GM23338 (cell line): ENCODE measurements around the gene GIMAP2. TPM values are rescaled to one million over a fixed set of nuclear protein-coding genes. Genes with fewer than 3 reads are reported as not detected.

ENCODE experiments used
- ATAC-seq: fragments of 200-7000 bp; cut with Tn5 transposase; 3 replicates; pipeline ENCODE4 v1.9.1; 2020
- DNase-seq: peaks from one replicate; pipeline ENCODE4 v3.0.0-alpha.2; 2015; ENCODE audit warnings: low spot score
- H2AFZ ChIP-seq: fragments of 200-600 bp; sonication (generic); 2 replicates; pipeline ENCODE4 v1.8.0; 2016; ENCODE audit warnings: antibody characterized with exemption, mild to moderate bottlenecking, moderate library complexity
- H3F3A ChIP-seq: fragments of 200-600 bp; sonication (generic); replicated peaks from 2 replicates; pipeline ENCODE4 v1.8.0; 2017; ENCODE audit warnings: antibody characterized with exemption, mixed run types, low read depth
- H3K27ac ChIP-seq: fragments of 200-600 bp; sonication (generic); 2 replicates; pipeline ENCODE4 v1.6.1; 2016; ENCODE audit warnings: low read depth
- H3K27me3 ChIP-seq: fragments of 200-600 bp; sonication (generic); 2 replicates; pipeline ENCODE4 v1.8.0; 2016; ENCODE audit warnings: mild to moderate bottlenecking, mixed run types, moderate library complexity; ENCODE audit not compliant: insufficient read depth
- H3K36me3 ChIP-seq: fragments of 200-600 bp; sonication (generic); 2 replicates; pipeline ENCODE4 v1.8.0; 2016; ENCODE audit warnings: mild to moderate bottlenecking; ENCODE audit not compliant: insufficient read depth
- H3K4me1 ChIP-seq: fragments of 200-600 bp; sonication (generic); 2 replicates; pipeline ENCODE4 v1.8.0; 2016; ENCODE audit warnings: mild to moderate bottlenecking, moderate library complexity; ENCODE audit not compliant: insufficient read depth
- H3K4me2 ChIP-seq: fragments of 200-600 bp; sonication (generic); 2 replicates; pipeline ENCODE4 v1.7.1; 2017; ENCODE audit warnings: mixed run types
- H3K4me3 ChIP-seq: fragments of 200-600 bp; sonication (generic); 2 replicates; pipeline ENCODE4 v1.6.1; 2016; ENCODE audit warnings: mixed run types
- H3K79me2 ChIP-seq: fragments of 200-600 bp; sonication (generic); replicated peaks from 2 replicates; pipeline ENCODE4 v1.8.0; 2017; ENCODE audit warnings: mild to moderate bottlenecking; ENCODE audit not compliant: insufficient read depth
- H3K9me2 ChIP-seq: fragments of 200-600 bp; sonication (generic); 2 replicates; pipeline ENCODE4 v1.8.0; 2017; ENCODE audit not compliant: insufficient read depth
- H4K20me1 ChIP-seq: fragments of 200-600 bp; sonication (generic); replicated peaks from 2 replicates; pipeline ENCODE4 v1.8.0; 2017; ENCODE audit warnings: mild to moderate bottlenecking; ENCODE audit not compliant: insufficient read depth
- H3K27ac Mint-ChIP-seq: 2 replicates; pipeline ENCODE4 v1.8.0; 2020; ENCODE audit warnings: inconsistent platforms, mild to moderate bottlenecking, moderate library complexity, mixed read lengths
- H3K27me3 Mint-ChIP-seq: 3 replicates; pipeline ENCODE4 v1.8.0; 2022; ENCODE audit warnings: low read depth, mild to moderate bottlenecking, moderate library complexity, mixed read lengths, inconsistent platforms; ENCODE audit not compliant: insufficient read depth, poor library complexity
- H3K36me3 Mint-ChIP-seq: 3 replicates; pipeline ENCODE4 v1.8.0; 2021; ENCODE audit warnings: low read depth, mild to moderate bottlenecking, inconsistent platforms, moderate library complexity, mixed read lengths
- H3K4me1 Mint-ChIP-seq: 3 replicates; pipeline ENCODE4 v1.8.0; 2020; ENCODE audit warnings: mild to moderate bottlenecking, inconsistent platforms, mixed read lengths
- H3K4me3 Mint-ChIP-seq: 3 replicates; pipeline ENCODE4 v1.8.0; 2021; ENCODE audit warnings: moderate library complexity, mild to moderate bottlenecking, inconsistent platforms, mixed read lengths
- H3K9me3 Mint-ChIP-seq: 3 replicates; pipeline ENCODE4 v1.8.0; 2020; ENCODE audit warnings: moderate library complexity, mild to moderate bottlenecking, inconsistent platforms, mixed read lengths
- CREB1 ChIP-seq: fragments of 250-450 bp; sonication (Bioruptor Pico); IDR thresholded peaks from 2 replicates; pipeline ENCODE4 v1.5.0; 2020; ENCODE audit warnings: low read depth, mild to moderate bottlenecking, moderate library complexity
- CTCF ChIP-seq, 2 experiments: fragments of 200-600 bp in 1 of 2; sonication (generic) in 1 of 2; conservative IDR thresholded peaks; 2 replicates each; pipeline versions ENCODE4 v1.5.1 to v1.6.1; 2016 to 2017; ENCODE audit warnings: antibody characterized with exemption in 2 of 2, low read depth in 2 of 2, mild to moderate bottlenecking in 2 of 2, moderate library complexity in 1 of 2
- ETS1 ChIP-seq: IDR thresholded peaks from 2 replicates; pipeline ENCODE4 v1.6.1; 2016; ENCODE audit warnings: antibody characterized with exemption
- EZH2 ChIP-seq: fragments of 200-600 bp; sonication (generic); IDR thresholded peaks from one replicate; pipeline ENCODE4 v1.8.0; 2017; ENCODE audit warnings: antibody characterized with exemption, mild to moderate bottlenecking, low read depth; ENCODE audit not compliant: unreplicated experiment
- EZH2phosphoT487 ChIP-seq: fragments of 200-600 bp; sonication (generic); IDR thresholded peaks from one replicate; pipeline ENCODE4 v1.8.1; 2018; ENCODE audit warnings: antibody characterized with exemption; ENCODE audit not compliant: unreplicated experiment
- JUNB ChIP-seq: IDR thresholded peaks from one replicate; pipeline ENCODE4 v1.6.1; 2016; ENCODE audit warnings: antibody characterized with exemption; ENCODE audit not compliant: unreplicated experiment
- NANOG ChIP-seq: IDR thresholded peaks from 2 replicates; pipeline ENCODE4 v1.6.1; 2016; ENCODE audit warnings: antibody characterized with exemption, borderline replicate concordance
- POLR2AphosphoS5 ChIP-seq: IDR thresholded peaks from 2 replicates; pipeline ENCODE4 v1.6.1; 2016; ENCODE audit warnings: antibody characterized with exemption, low read depth
- REST ChIP-seq: IDR thresholded peaks from one replicate; pipeline ENCODE4 v1.6.1; 2018; ENCODE audit warnings: antibody characterized with exemption; ENCODE audit not compliant: unreplicated experiment
- STAT1 ChIP-seq: IDR thresholded peaks from one replicate; pipeline ENCODE4 v1.6.1; 2016; ENCODE audit warnings: antibody characterized with exemption; ENCODE audit not compliant: unreplicated experiment
- ZNF114 ChIP-seq: fragments of 250-450 bp; sonication (Bioruptor Pico); IDR thresholded peaks from 2 replicates; pipeline ENCODE4 v1.5.0; 2020; ENCODE audit warnings: mild to moderate bottlenecking, moderate library complexity
- ZNF331 ChIP-seq: fragments of 250-450 bp; sonication (Bioruptor Pico); IDR thresholded peaks from 2 replicates; pipeline ENCODE4 v1.5.0; 2020; ENCODE audit warnings: low read depth, mild to moderate bottlenecking, moderate library complexity
- polyA plus RNA-seq: library from polyadenylated mRNA; unstranded; fragments of >200 nt; fragmentation: Nextera tagmentation; extraction: Ambion mirVana; gene quantifications from 2 replicates; pipeline ENCODE4 v1.2.1, GENCODE V29; 2016
- total RNA-seq: library from RNA; depleted of rRNA; stranded (reverse); fragments of >200 nt; shearing (Covaris generic); gene quantifications from 2 replicates; pipeline ENCODE4 v1.2.3, GENCODE V29; 2014
- TF ChIP-seq, protein P1 (sequence below): fragments of 250-450 bp; sonication (Bioruptor Pico); IDR thresholded peaks from 2 replicates; pipeline ENCODE4 v1.5.0; 2020; ENCODE audit warnings: mild to moderate bottlenecking, moderate library complexity

Gene GIMAP2
- total and polyA plus RNA-seq, 2 experiments from 2014 or later, result not detected

GRCh38 chr7:150695654-150696053 is 10.1 kb downstream of the GIMAP2 start:
- no peaks in the 10 kb centered on the region for H3K4me1 ChIP-seq
- no peaks in the 10 kb centered on the region; the same call in 1 of the 2 replicates for H3K36me3 ChIP-seq
- no peaks in the 10 kb centered on the region for H3K4me1 Mint-ChIP-seq
- H2AFZ ChIP-seq, result no peak overlapping the region
- H3K9me3 Mint-ChIP-seq, result peaks cover 14% of the 10 kb centered on the region; the same call in 2 of the 3 replicates
- no peak for ATAC-seq
- H3K27ac ChIP-seq, result no peak overlapping the region
- H4K20me1 ChIP-seq, result no peaks in the 10 kb centered on the region
- H3F3A ChIP-seq, result no peaks in the 10 kb centered on the region
- no peaks in the 10 kb centered on the region for H3K27me3 ChIP-seq
- TF ChIP-seq CREB1 (CRISPR knock-in tag), result no peak
- TF ChIP-seq EZH2, result no peak
- TF ChIP-seq CTCF (conservative IDR thresholded peaks at IDR 0.05; ENCODE audit: low read depth in 2 of 2), result no peak
- TF ChIP-seq STAT1, result no peak
- TF ChIP-seq ZNF114, result no peak
- TF ChIP-seq JUNB, result no peak
- TF ChIP-seq, protein P1, sequence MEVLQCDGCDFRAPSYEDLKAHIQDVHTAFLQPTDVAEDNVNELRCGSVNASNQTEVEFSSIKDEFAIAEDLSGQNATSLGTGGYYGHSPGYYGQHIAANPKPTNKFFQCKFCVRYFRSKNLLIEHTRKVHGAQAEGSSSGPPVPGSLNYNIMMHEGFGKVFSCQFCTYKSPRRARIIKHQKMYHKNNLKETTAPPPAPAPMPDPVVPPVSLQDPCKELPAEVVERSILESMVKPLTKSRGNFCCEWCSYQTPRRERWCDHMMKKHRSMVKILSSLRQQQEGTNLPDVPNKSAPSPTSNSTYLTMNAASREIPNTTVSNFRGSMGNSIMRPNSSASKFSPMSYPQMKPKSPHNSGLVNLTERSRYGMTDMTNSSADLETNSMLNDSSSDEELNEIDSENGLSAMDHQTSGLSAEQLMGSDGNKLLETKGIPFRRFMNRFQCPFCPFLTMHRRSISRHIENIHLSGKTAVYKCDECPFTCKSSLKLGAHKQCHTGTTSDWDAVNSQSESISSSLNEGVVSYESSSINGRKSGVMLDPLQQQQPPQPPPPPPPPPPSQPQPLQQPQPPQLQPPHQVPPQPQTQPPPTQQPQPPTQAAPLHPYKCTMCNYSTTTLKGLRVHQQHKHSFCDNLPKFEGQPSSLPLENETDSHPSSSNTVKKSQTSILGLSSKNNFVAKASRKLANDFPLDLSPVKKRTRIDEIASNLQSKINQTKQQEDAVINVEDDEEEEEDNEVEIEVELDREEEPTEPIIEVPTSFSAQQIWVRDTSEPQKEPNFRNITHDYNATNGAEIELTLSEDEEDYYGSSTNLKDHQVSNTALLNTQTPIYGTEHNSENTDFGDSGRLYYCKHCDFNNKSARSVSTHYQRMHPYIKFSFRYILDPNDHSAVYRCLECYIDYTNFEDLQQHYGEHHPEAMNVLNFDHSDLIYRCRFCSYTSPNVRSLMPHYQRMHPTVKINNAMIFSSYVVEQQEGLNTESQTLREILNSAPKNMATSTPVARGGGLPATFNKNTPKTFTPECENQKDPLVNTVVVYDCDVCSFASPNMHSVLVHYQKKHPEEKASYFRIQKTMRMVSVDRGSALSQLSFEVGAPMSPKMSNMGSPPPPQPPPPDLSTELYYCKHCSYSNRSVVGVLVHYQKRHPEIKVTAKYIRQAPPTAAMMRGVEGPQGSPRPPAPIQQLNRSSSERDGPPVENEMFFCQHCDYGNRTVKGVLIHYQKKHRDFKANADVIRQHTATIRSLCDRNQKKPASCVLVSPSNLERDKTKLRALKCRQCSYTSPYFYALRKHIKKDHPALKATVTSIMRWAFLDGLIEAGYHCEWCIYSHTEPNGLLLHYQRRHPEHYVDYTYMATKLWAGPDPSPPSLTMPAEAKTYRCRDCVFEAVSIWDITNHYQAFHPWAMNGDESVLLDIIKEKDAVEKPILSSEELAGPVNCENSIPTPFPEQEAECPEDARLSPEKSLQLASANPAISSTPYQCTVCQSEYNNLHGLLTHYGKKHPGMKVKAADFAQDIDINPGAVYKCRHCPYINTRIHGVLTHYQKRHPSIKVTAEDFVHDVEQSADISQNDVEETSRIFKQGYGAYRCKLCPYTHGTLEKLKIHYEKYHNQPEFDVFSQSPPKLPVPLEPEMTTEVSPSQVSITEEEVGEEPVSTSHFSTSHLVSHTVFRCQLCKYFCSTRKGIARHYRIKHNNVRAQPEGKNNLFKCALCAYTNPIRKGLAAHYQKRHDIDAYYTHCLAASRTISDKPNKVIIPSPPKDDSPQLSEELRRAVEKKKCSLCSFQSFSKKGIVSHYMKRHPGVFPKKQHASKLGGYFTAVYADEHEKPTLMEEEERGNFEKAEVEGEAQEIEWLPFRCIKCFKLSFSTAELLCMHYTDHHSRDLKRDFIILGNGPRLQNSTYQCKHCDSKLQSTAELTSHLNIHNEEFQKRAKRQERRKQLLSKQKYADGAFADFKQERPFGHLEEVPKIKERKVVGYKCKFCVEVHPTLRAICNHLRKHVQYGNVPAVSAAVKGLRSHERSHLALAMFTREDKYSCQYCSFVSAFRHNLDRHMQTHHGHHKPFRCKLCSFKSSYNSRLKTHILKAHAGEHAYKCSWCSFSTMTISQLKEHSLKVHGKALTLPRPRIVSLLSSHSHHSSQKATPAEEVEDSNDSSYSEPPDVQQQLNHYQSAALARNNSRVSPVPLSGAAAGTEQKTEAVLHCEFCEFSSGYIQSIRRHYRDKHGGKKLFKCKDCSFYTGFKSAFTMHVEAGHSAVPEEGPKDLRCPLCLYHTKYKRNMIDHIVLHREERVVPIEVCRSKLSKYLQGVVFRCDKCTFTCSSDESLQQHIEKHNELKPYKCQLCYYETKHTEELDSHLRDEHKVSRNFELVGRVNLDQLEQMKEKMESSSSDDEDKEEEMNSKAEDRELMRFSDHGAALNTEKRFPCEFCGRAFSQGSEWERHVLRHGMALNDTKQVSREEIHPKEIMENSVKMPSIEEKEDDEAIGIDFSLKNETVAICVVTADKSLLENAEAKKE (CRISPR knock-in tag), result no peak
- TF ChIP-seq ETS1, result no peak
- TF ChIP-seq REST, result no peak
- TF ChIP-seq NANOG, result no peak
- TF ChIP-seq ZNF331, result no peak
- no peak for TF ChIP-seq POLR2AphosphoS5
- no peak for TF ChIP-seq EZH2phosphoT487
- H3K27me3 Mint-ChIP-seq, result peaks cover 2% of the 10 kb centered on the region
- DNase-seq, result no peak
- H3K27ac Mint-ChIP-seq, result no peak overlapping the region
- H3K4me2 ChIP-seq, result no peak overlapping the region
- no peaks in the 10 kb centered on the region for H3K36me3 Mint-ChIP-seq
- no peak overlapping the region for H3K4me3 ChIP-seq
- H3K9me2 ChIP-seq, result peaks cover 9% of the 10 kb centered on the region; the same call in 1 of the 2 replicates
- H3K79me2 ChIP-seq, result no peaks in the 10 kb centered on the region
- no peak overlapping the region for H3K4me3 Mint-ChIP-seq
